ENCODE results near the gene ANTKMT. TPM values are rescaled to one million over a fixed set of nuclear protein-coding genes. Genes with fewer than 3 reads are reported as not detected.

ANTKMT gene
- total RNA-seq, 4 donors from 2014 or later = 13.0 to 29.4 (median 23.8) TPM

GRCh38 chr16:676913-677312, 44.0 kb upstream of the ANTKMT start:
- Histone ChIP-seq H3K27me3 (peaks cover 4% of the 10 kb centered on the region), H3K4me1 (peaks cover 67% of the 10 kb centered on the region), H3K9me3 (no peaks in the 10 kb centered on the region), H3K36me3 (peaks cover 24% of the 10 kb centered on the region), H3K4me3 (no peak overlapping the region), H3K27ac (no peak overlapping the region)
- TF ChIP-seq EP300 (IDR thresholded peaks at IDR 0.05) = no peak
- no peak for TF ChIP-seq CTCF (IDR thresholded peaks at IDR 0.05)
- peak in 2 of 3 donors; percentile 15 to 61 for TF ChIP-seq POLR2AphosphoS5 (IDR thresholded peaks at IDR 0.05)
- no peak for TF ChIP-seq POLR2A (IDR thresholded peaks at IDR 0.05)
- no CpG with 5 or more reads among the region's 23 CpGs for WGBS
- no peak for DNase-seq (ENCODE audit: low spot score in 2 of 2)

- Histone ChIP-seq H3K9me3 (no peaks in the 10 kb centered on the region), H3K36me3 (peaks cover 24% of the 10 kb centered on the region), H3K4me3 (peak overlapping the region; percentile 5), H3K27ac (no peak overlapping the region), H3K27me3 (peaks cover 4% of the 10 kb centered on the region), H3K4me1 (peaks cover 72% of the 10 kb centered on the region)
- TF ChIP-seq EP300 (IDR thresholded peaks at IDR 0.05) (no peak), CTCF (IDR thresholded peaks at IDR 0.05) (no peak), POLR2A (IDR thresholded peaks at IDR 0.05) (no peak)
- no peak for DNase-seq (ENCODE audit: low spot score in 2 of 2)
- WGBS = 77% methylated on average over 8 of the region's 57 CpGs
Measured at GRCh38 chr16:677316-678190, 43.4 kb upstream of the ANTKMT start.

- H3K27ac ChIP-seq = no peak overlapping the region
- peaks cover 22% of the 10 kb centered on the region for H3K36me3 ChIP-seq
- DNase-seq (ENCODE audit: low spot score in 2 of 2) = no peak
- H3K4me3 ChIP-seq = no peak overlapping the region
- peaks cover 4% of the 10 kb centered on the region for H3K27me3 ChIP-seq
- 74% methylated on average over 14 of the region's 21 CpGs for WGBS
- TF ChIP-seq POLR2AphosphoS5 (IDR thresholded peaks at IDR 0.05) (no peak), CTCF (IDR thresholded peaks at IDR 0.05) (no peak), EP300 (IDR thresholded peaks at IDR 0.05) (no peak), POLR2A (IDR thresholded peaks at IDR 0.05) (no peak)
- peaks cover 80% of the 10 kb centered on the region for H3K4me1 ChIP-seq
- no peaks in the 10 kb centered on the region for H3K9me3 ChIP-seq
Measured at GRCh38 chr16:678209-678857, 42.6 kb upstream of the ANTKMT start.

- Histone ChIP-seq H3K36me3 (peaks cover 16% of the 10 kb centered on the region), H3K9me3 (no peaks in the 10 kb centered on the region), H3K27me3 (peaks cover 4% of the 10 kb centered on the region), H3K4me3 (peak overlapping the region; percentile 84), H3K27ac (peak overlapping the region; percentile 65), H3K4me1 (peaks cover 86% of the 10 kb centered on the region)
- WGBS = no CpG with 5 or more reads among the region's 52 CpGs
- peak in 1 of 2 donors; percentile 90 for DNase-seq (ENCODE audit: low spot score in 2 of 2)
- no peak for TF ChIP-seq POLR2AphosphoS5 (IDR thresholded peaks at IDR 0.05)
- no peak for TF ChIP-seq POLR2A (IDR thresholded peaks at IDR 0.05)
- no peak for TF ChIP-seq CTCF (IDR thresholded peaks at IDR 0.05)
- no peak for TF ChIP-seq EP300 (IDR thresholded peaks at IDR 0.05)
Measured at GRCh38 chr16:678858-679813, 41.8 kb upstream of the ANTKMT start.
